Limb (tissue), 2 donors: ENCODE results near the gene CD200.
A peak's percentile ranks its signal among the peaks of the same experiment; 100 is the strongest.

ENCODE experiments used
- DNase-seq, 2 donors: peaks; one replicate each; pipeline ENCODE4 v3.0.0-alpha.2; 2016; ENCODE audit errors: extremely low spot score in 2 of 2

The CD200 gene

GRCh38 chr3:112331851-112332250 lies 1.1 kb upstream of the CD200 start:
- no peak for DNase-seq

- peak; percentile 73 to 78 for DNase-seq
Measured at GRCh38 chr3:112333381-112334317, 693 bp downstream of the CD200 start.

GRCh38 chr3:112334691-112335433 lies 1.9 kb downstream of the CD200 start:
- no peak for DNase-seq

- DNase-seq, result no peak
Measured at GRCh38 chr3:112335434-112335781, 2.5 kb downstream of the CD200 start.

GRCh38 chr3:112338021-112338726 lies 5.2 kb downstream of the CD200 start:
- DNase-seq, result no peak

GRCh38 chr3:112338727-112339056 lies 5.7 kb downstream of the CD200 start:
- DNase-seq, result no peak

GRCh38 chr3:112339134-112339533 lies 6.2 kb downstream of the CD200 start:
- no peak for DNase-seq

- DNase-seq, result no peak
Measured at GRCh38 chr3:112339609-112340008, 6.7 kb downstream of the CD200 start.

- no peak for DNase-seq
Measured at GRCh38 chr3:112341386-112341785, 8.4 kb downstream of the CD200 start.

GRCh38 chr3:112345681-112346080 lies 12.7 kb downstream of the CD200 start:
- no peak for DNase-seq

- no peak for DNase-seq
Measured at GRCh38 chr3:112346491-112347122, 13.7 kb downstream of the CD200 start.

- no peak for DNase-seq
Measured at GRCh38 chr3:112348943-112349342, 16.0 kb downstream of the CD200 start.

GRCh38 chr3:112349557-112349956 lies 16.6 kb downstream of the CD200 start:
- no peak for DNase-seq

- DNase-seq, result no peak
Measured at GRCh38 chr3:112350018-112350810, 17.3 kb downstream of the CD200 start.

GRCh38 chr3:112351036-112351435 lies 18.1 kb downstream of the CD200 start:
- DNase-seq, result no peak

- DNase-seq, result no peak
Measured at GRCh38 chr3:112351823-112352222, 18.9 kb downstream of the CD200 start.

- DNase-seq, result no peak
Measured at GRCh38 chr3:112352720-112353119, 19.8 kb downstream of the CD200 start.

GRCh38 chr3:112353365-112353764 lies 20.4 kb downstream of the CD200 start:
- no peak for DNase-seq

GRCh38 chr3:112354642-112355306 lies 21.8 kb downstream of the CD200 start:
- no peak for DNase-seq

- DNase-seq, result no peak
Measured at GRCh38 chr3:112355307-112355687, 22.3 kb downstream of the CD200 start.
